Activated CD4-positive, alpha-beta T cell treated with anti-CD3 and anti-CD28 coated beads, Interleukin-2, Interleukin-4, amounts not matched to agents 100 ng/mL and 50 ng/mL, durations not matched to agents 16 hours and 8 hours (primary cell): ENCODE data around the gene TAS1R2.

ENCODE experiments used
- DNase-seq: peaks from one replicate; pipeline ENCODE4 v3.0.0-alpha.2; 2020; ENCODE audit warnings: low spot score

The TAS1R2 gene

GRCh38 chr1:18799454-18799853 is 60.0 kb downstream of the TAS1R2 start:
- DNase-seq: no peak

GRCh38 chr1:18798946-18799345 is 60.5 kb downstream of the TAS1R2 start:
- no peak for DNase-seq

- no peak for DNase-seq
Observed at GRCh38 chr1:18798533-18798932, 60.9 kb downstream of the TAS1R2 start.

GRCh38 chr1:18796950-18797349 is 62.5 kb downstream of the TAS1R2 start:
- DNase-seq: no peak

GRCh38 chr1:18795002-18795689 is 64.3 kb downstream of the TAS1R2 start:
- no peak for DNase-seq

- DNase-seq: no peak
Observed at GRCh38 chr1:18794561-18794960, 64.9 kb downstream of the TAS1R2 start.

GRCh38 chr1:18794051-18794450 is 65.4 kb downstream of the TAS1R2 start:
- no peak for DNase-seq

GRCh38 chr1:18793164-18793563 is 66.3 kb downstream of the TAS1R2 start:
- DNase-seq: no peak

- DNase-seq: no peak
Observed at GRCh38 chr1:18792747-18793146, 66.7 kb downstream of the TAS1R2 start.
